GM19372 (cell line): ENCODE data around the gene SORL1-AS1.

Experiments used
- ATAC-seq: cut with Tn5 transposase; IDR thresholded peaks from one replicate; pipeline ENCODE4 v1.9.1; 2021; ENCODE audit warnings: mild to moderate bottlenecking, low read depth, moderate library complexity; ENCODE audit not compliant: unreplicated experiment

Gene SORL1-AS1

DNA sequence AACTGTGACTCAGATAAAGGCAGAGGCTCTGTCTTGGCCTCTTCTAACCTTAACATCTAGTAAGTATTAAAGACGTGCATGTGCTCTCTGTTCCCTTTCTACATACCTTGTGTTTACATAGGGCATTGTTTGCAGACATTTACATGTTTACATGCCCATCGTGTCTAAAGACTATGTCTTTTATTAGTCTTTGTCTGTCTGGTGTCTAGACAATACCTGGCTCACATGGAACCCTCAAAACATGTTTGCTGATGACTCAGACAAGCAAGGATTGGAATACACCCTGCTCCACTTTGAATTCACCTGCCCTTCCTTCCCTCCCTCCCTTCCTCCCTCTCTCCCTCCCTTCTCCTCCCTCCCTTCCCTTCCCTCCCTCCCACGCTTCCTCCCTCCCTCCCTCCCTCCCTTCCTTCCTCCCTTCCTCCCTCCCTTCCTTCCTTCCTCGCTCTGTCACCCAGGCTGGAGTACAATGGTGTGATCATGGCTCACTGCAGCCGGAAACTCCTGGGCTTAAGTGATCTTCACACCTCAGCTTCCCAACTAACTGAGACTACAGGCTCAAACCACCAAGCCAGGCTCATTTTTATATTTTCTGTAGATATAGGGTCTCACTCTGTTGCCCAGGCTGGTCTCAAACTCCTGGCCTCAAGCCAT lies 23.7 kb upstream of the SORL1-AS1 start:
- no peak for ATAC-seq

DNA sequence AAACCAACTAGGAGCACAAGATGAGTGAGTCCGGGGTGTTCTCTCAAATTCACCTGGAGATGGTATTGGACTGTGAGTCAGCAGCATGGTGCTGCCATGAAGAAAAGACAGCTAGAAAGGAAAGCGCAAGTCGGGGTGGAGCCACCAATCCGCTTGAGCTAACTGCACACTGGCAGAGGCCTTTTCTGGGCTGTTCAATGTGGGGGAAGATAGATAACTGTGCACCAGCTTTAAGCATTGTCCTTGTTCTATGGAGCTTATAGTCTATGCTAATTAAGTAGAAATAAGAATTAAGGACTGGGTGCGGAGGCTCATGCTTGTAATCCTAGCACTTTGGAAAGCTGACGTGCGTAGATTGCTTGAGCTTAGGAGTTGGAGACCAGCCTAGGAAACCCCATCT lies 21.9 kb upstream of the SORL1-AS1 start:
- ATAC-seq: no peak

DNA sequence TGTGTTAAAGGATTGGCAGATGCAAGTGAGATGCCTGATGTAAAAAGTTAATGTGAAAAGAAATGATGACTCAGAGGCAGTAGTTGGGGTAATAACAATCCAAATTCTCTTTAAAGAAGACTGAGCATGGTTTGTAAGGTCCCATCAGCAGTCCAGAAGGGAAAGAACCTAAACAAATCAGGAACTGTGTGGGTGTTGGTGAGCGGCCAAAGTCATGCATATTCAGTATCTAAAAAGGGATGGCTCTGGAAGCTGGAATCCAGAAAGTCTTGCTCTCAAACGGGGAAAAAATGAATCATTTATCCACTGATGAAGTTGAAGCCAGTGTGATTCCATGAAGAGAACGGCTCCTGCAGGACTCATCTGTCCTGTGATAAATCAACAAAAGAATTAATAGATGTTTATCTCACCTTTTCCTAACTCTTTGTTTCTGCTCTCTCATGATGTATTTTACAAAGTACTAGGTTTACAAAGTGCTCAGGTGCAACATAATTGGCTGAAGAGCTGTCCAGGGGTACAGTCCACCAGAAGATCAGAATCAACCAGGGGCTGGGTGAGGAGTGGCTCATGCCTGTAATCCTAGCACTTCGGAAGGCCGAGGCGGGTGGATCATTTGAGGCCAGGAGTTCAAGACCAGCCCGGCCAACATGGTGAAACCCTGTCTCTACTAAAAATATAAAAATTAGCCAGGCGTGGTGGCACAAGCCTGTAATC lies 20.5 kb upstream of the SORL1-AS1 start:
- ATAC-seq: no peak

DNA sequence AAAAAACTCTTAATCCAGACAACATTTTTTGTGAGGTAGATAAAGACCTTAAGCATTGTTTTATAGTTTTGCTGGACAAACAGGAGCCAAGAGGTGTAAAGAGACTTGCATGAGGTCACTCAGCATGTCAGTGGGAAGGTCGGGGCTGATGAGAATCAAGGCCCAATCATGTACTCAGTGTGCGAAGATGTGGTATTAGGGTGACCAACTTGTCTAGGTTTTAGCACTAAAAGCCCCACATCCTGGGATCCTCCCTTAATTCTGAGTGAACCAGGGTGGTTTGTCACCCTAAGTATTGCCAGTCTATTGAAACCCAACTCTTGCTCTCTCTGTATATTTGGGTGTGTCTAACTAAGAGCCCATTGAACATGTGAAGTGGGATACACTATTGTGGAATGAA lies 19.5 kb upstream of the SORL1-AS1 start:
- no peak for ATAC-seq

DNA sequence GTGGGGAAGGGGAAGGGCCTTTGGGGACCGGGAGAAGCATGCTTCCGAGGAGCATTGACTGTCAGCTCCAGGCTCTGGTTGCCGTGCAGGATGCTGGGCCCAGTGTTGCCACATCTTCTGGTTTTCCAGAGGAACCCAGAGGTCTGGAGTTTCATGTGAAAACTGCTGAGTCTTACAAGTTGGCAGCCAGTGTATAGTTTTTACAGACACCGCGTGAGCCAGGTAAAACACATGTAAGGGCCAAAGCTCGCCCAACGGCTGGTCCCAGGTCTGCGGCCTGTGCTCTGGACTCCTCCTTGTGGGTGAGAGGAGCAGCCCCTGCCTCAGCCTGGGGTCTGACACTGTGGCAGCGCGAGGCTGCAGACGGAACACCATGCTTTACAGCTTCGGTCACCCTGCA lies 18.4 kb upstream of the SORL1-AS1 start:
- no peak for ATAC-seq

DNA sequence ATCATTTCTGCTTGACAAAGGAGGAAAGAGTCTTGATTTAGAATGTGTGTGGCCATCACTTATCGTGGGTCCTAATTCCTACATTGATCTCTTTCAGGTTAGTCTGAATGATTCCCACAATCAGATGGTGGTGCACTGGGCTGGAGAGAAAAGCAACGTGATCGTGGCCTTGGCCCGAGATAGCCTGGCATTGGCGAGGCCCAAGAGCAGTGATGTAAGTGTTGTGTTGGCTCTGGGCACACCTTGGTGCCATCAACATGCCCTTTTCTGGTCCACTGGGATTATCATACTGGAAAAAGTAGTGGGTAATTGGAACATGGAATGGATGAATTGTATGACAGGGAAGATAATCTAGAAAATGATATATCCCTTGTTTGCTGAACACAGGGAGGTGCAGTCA lies 17.1 kb upstream of the SORL1-AS1 start:
- no peak for ATAC-seq

DNA sequence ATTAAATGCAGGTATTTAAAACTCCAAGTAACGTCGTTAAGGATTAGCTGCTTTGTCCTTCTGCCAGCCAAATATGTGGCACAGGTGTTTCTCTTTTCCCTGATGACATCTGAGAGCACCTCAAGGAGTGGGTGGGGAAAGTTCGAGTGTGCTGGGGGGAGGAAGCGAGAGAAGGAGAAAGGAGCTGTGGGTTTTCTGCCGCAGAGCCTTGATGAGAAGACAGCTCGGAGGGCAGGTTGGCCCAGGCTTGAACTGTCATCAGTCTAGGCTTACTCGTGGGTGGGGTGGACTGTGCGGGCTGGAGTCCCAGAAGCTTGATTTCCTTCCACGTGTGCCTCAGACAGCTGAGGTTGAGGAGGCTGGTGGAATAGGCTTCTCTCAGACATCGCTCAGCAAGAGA lies 15.2 kb upstream of the SORL1-AS1 start:
- peak; percentile 83 for ATAC-seq

DNA sequence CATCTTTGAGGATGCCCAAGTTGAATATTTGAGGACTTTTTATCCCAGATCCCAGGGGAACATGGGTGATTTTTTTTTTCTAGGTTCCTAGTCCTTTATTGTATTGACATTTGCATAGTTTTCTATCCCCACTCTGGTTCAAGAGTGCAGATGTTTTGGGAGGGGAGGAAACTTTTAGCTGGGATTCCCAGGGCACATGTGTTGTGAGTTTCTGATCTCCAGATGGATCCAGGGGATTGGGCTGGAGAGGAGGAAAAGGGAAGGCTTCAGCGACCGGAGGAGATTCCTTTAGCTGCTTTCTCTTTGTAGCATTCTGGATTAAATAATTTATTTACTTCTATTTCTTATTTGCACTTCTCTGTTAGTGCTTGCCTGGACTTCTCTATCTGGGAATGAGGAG lies 14.7 kb upstream of the SORL1-AS1 start:
- ATAC-seq: no peak

DNA sequence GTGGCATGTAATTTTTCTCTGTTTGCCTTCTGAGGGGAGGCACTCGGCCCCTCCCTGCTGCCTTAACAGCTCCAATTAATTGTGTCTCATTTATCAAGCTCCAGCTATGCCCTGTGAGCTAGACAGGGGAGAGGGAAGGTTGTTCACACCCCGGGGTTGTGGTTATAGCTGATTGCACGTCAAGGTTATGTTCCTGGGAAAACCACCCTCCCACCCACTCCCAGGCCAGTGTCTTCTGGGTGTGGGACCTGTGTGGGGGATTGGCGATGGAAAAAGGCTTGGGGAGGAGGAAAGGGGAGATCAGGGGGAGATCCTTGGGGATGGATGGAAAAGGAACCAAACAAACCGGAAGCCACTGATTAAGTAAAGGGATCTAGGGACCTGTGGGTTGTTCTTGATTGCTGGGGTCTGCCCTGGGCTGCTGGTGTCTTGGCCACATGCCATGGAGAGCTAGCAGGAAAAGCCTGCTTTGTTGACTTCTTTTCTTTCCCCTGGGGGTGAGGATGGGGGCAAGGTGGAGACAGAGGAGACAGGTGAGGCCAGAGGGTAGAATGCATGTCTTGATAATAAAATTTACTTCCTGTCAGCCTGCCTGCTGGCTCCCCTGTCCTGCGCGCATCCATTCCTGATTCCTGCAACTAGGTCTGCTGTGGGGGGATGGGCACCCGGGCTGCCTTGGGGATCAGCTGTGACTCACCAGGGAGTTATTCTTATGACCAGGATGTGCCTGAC lies 13.5 kb upstream of the SORL1-AS1 start:
- no peak for ATAC-seq

DNA sequence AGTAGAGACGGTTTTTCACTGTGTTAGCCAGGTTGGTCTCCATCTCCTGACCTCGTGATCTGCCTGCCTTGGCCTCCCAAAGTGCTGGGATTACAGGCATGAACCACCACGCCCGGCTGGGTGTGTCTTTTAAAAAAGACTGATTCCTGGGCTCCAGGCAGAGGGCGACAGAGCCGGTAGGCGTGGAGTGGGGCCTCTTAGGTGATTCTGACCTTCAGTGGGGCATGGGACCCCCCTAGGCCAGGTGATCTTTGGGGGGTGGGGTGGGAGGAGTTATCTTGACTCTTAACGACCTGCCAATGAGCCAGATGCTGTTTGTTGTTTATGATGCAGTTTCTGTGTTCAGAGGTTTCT lies 12.9 kb upstream of the SORL1-AS1 start:
- no peak for ATAC-seq

DNA sequence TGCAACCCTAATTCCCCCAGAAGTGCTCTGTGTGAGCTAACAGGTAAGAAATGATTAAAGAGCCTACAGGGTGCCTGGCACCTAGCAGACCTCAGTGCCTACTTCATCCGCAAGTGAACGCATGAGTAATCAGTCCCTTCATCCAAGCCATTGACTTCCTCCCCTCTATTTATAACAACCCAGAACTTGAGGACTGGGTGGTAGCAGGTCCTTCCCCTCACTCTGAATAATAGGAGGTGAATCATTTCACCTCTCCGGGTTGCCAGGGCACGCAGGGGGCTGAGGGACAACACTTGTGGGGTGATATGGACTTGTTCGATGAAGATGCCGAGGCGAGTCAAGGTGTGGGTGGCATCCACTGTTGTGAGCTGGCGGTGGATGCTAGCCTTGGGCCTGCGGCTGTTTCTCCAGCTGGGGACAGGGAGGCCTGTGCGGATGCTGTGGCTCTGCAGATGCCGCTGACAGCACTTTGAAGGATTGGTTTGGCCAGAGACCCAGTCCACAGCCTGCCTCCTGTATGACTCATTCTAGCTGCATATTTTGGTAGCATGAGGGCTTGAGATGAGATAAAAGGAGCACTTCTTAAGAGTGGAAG lies 11.7 kb upstream of the SORL1-AS1 start:
- no peak for ATAC-seq

DNA sequence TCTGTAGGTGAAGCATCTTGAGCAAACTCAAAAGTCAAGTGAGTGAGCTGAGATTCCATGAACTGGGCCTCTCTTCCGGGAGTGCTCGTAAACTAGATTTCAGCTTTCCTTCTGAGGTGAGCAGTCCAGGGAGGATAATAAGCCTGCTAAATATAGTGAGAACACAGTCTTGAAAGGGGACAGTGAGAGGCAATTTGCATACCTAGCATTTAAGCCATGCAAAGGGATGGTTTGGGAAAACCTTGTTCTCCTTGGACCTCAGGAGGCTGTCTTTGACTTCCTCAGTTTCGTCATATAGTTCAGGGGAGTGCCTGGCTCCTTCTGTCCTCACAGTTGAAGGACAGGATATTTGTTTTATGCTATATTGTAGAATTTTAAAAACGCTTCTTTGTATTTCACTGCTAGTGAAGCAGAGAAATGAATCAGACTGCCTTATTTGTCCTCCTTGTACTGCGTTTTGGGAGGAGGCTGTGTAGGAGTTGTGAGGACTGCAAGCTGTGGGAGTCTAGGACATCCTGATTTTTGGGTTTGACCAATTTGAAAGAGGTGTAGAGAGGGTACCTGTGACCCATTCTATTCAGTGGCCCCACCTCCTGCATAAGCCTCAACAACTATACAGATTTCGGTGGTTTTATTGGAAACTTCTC lies 11.0 kb upstream of the SORL1-AS1 start:
- no peak for ATAC-seq

DNA sequence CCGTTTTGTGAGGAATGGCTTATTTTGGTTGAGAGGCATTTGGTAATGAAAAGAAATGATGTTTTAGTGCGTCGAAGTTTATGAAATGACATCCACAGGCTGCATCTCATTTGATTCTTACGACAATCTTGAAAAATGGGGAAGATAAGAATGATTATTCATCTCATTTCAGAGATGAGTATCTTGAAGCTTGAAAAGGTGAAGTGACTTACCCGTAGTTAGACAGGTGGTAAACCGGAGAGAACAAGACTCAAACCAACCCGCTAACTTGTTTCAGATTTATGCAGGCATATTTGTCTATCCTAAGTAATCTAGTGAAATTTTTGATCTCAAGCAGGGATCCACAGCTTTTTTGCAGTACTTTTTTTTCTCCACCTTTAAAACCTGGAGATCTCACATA lies 9.1 kb upstream of the SORL1-AS1 start:
- ATAC-seq: no peak

DNA sequence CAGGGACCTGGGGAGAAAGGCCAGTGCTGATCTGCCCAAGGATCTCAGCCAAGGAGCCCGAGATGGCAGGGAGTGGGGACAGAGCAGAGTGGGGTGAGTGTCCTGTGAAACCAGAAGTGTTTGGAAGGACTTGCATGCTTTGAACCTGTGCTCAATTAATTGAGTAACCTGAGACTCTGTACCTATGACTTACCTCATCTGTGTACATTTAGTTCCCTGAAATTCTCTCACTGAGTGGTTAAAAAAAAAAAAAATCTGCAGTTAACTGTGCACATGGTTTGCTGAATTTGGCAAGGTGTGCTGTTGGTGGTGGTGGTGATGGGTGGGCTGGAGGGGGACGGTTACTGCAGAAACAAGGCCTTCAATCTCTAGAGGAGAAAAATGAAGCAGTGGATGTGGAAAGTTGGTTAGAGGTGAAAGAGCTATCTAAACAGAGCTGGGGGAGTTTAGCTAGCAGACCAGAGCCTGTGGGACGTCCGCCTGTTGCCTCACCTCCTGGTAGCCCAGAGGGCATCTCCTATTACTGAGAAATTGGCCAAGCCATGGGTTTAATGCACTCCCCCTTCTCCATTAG lies 8.3 kb upstream of the SORL1-AS1 start:
- no peak for ATAC-seq

DNA sequence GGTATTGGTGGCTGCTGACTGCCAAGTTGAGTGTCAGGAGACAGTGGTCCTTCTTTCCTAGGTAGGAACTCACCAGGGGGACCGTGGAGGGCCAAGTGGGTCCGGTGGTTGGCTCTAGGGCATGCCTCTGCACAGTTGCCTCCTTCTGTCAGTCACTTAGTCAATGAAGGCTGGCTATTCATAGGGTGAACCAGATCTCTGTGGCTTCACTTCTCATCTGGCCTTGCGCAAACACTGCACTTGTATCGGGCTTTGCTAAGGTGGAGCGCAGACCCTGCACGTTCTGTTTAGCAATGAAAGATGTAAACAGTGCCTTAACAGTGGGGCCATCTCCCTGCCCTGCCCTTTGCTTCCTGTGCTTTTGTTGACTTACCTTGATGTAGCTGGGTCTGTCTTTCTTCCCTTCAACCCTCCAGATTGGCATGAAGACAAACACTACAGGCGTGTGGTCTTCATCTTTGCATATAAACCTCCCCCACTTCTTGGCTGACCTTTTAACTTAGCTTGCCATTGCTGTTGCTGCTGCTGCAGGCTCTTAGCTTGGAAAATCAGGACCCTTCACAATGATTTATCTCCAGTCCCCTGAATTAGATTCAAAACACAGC lies 6.7 kb upstream of the SORL1-AS1 start:
- no peak for ATAC-seq

DNA sequence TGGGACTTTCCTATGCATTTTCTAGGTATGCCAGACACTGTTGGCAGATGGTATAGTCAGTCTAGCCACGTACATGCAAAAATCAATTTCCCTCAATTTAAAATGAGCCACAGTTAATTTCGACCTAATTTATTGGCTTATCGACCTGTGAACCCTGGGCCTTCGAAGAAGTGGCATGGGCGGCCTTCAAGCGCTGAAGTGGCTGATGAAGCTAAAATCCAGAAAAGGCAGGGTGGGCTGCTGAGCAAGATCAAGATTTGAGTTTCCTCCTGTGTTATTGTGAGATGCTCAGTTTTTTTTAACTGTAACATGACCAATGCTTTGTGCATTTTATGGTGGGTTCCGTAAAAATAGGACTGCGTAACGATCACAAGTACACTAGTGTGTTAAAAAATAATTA lies 5.8 kb upstream of the SORL1-AS1 start:
- no peak for ATAC-seq

DNA sequence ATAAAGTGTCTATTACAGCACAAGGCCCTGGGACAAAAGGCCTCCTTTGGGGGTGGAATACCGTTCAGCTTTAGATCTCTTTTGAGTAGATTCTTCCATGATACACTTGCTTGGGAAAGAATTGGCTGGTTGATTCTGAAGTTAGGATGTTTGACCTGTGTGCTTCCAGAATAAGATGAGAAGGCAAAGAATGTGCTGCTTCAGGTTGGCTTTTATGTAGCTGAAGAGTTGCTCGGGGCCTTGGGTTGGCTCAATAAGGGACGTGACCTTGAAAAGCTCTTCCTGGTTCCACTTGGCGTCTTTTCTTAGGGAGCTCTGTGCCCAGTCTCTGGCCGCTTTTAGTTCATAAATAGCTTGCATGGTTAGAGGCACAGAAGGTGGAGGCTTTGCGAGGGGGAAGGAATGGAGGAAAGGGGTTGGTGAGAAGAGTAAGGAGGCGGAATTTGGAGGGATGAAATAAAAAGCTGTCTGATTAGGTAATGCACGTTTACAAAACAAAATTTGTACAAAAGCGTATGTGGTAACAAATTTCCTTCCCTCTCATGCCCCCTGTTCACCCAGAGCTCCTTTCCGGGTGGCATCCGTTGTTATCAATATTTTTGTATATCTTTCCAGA lies 4.2 kb upstream of the SORL1-AS1 start:
- no peak for ATAC-seq

DNA sequence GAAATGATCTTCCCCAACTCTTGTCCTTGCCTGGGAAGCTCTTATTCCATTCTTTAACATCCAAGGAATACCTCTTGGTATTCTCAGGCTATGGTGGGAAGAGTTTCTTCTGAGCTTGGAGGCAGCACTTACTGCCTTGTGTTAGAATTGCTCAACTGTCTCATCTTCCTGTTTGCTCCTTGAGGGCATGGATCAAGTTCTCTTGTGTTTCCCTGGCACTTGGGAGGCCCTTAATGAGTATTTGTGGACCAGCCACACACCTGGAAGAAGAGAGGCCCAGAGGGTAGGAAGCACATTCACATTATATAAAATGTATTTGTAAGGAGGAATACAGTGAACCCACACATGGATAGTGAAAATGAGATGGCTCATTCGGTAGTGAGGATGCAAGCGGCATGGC lies 3.4 kb upstream of the SORL1-AS1 start:
- no peak for ATAC-seq

DNA sequence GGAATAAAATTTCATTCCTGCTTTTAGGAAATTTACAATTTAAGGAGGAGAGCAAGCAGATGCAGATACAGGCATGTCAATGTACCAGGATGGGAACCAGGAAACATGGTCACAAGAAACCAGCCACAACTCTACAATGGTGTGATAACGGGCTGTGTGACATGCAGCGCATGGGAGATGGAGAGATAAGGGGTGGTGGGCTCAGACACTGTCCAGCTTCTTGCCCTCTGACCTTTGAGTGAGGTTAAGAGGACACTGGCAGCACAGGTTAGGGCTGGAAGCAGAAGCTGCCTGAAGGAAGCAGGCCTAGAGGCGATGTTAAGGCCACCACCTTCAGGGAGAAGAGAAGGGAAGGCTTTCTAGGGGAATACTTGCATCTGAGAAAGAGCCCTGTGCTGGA lies 2.3 kb upstream of the SORL1-AS1 start:
- ATAC-seq: no peak
